Right ventricle myocardium inferior (tissue), 1 donor: ENCODE data around the gene MIOX. TPM values are rescaled to one million over a fixed set of nuclear protein-coding genes. Genes with fewer than 3 reads are reported as not detected.
"Not testable (repeated sequence)": the region's sequence is repeated elsewhere in the genome, so short reads cannot be mapped to it uniquely, and the experiment has no call there.

Experiments used
- ATAC-seq: fragments of 200-7000 bp; cut with Tn5 transposase; one replicate; pipeline ENCODE4 v1.9.1; 2020; ENCODE audit warnings: mild to moderate bottlenecking, moderate library complexity
- DNase-seq: peaks from one replicate; pipeline ENCODE4 v3.0.0; 2021; ENCODE audit errors: missing footprints
- intact Hi-C: fragments of 100-400 bp; cut with DNase I; formaldehyde crosslinking; loops from one replicate; pipeline ENCODE4 v1.11.0; 2022
- total RNA-seq: library from RNA; stranded (reverse); fragmentation: NEBNext Ultra II Directional; extraction: Animal tissue kit (Norgen Biotek cat#: 25700); gene quantifications from one replicate; pipeline ENCODE4 v1.2.1, GENCODE V29; 2021
- donor health status: DM: no; HTN: yes; CAD: no; lungs with severe emphysema.

MIOX gene
- total RNA-seq, 1 donor from 2014 or later, result not detected

DNA sequence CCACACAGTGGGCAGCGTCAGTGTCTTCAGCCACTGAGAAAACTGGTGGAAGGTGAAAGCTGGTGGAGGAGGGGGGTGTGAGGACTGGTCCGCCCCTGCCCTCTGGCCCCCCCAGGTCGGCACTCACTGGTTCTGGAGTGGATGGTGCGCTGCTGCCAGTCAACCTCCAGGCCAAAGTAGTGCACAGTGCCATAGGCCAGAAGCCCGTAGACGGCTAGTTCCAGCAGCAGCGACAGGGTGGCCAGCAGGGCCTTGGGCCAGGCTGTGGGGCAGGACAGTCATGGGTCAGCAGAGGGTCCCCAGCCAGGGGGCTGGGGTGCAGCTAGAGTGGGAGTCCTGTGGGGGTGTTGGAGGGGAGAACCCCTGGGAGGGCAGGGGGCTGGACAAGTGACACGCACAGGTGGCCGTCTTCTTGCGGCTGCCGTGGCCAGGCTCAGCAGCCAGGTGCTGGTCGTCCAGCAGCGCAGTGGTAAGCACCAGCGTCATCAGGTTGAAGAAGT lies 18.7 kb downstream of the MIOX start:
- intact Hi-C loops, result loop anchor here (5.0 kb wide), 2 partner anchors 77 to 253 kb away; partner anchors contain the start of genes CHKB and HDAC10
- peak; percentile 64 for DNase-seq
- ATAC-seq, result no peak

- peak; percentile 60 for DNase-seq
- intact Hi-C loops, result loop anchor here (5.0 kb wide), 2 partner anchors 76 to 254 kb away; partner anchors contain the start of genes CHKB and HDAC10
- ATAC-seq, result no peak
Measured at GRCh38 chr22:50505776-50506610, 19.3 kb downstream of the MIOX start.

- ATAC-seq (peak; percentile 8), DNase-seq (peak; percentile 77)
- intact Hi-C loops, result loop anchor here (5.0 kb wide), 2 partner anchors 75 to 255 kb away; partner anchors contain the start of genes CHKB and HDAC10
Measured at GRCh38 chr22:50506611-50507420, 20.2 kb downstream of the MIOX start.

DNA sequence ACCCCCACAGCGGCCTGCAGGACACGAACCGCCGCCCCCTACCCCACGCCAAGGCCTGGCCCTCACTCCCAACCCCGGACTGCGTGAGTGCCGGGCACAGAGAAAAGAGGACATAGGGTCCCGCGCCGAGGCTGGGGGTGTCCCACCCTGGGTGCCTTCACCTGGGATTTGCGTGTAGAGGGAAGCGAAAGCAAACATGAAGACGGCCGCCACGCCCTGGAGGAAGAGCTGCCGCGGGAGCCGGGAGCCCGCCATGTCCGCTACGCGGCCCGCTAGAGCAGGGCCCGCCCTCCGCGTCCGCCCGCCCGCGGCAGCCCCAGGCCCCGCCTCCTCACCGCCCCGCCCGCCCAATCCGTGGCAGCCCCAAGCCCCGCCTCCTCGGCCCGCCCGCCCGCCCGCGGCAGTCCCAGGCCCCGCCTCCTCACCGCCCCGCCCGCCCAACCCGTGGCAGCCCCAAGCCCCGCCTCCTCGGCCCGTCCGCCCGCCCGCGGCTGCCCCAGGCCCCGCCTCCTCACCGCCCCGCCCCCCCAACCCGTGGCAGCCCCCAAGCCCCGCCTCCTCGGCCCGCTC lies 20.8 kb downstream of the MIOX start, which contains the start of gene LMF2:
LMF2 (minus strand) TSS at position 282 of the 570 bp plus-strand sequence; CDS start at position 255, 27 bp downstream.
- DNase-seq, result peak; percentile 95
- ATAC-seq, result peak; percentile 87
- intact Hi-C loops, result loop anchor here (5.0 kb wide), 2 partner anchors 75 to 255 kb away; partner anchors contain the start of genes CHKB and HDAC10

DNA sequence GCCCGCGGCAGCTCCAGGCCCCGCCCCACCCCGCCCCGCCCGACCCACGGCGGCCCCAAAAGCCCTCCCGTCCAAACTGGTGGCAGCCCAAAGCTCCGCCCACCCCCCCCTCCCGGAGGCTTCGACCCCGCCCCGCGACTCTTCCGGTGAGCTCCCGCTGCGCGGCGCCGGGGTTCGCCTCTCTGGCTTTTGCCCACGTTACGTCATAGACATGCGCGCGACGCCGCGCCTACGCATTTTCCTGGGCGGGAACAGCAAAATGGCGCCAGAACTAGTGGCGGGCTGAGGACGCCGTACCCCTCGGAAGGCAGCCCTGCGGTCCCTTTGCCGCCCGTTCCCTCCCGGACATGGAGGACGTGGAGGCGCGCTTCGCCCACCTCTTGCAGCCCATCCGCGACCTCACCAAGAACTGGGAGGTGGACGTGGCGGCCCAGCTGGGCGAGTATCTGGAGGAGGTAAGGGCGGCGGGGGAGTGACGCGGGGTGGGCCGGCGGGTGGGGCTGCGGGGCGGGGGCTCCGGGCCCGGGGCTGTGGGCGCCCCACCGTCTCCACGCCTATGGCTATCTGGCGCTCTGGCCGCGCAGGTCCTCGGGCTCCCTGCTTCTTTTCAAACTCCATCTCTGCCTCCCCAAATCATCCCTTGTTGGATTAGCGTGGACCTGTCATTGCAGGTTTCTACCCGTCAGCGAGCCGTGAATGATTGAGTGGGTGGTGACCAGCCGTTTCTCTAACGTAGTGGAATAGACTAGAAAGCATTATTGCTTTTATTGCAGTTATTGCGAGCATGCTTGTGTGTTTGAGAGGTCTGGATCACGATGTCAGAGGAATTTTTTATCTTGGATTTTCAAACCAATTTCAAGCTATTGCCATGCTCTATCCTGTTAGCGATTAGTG lies 21.6 kb downstream of the MIOX start, which contains the start of gene NCAPH2:
NCAPH2 (plus strand) TSS at position 234 of the 894 bp plus-strand sequence; CDS start at position 348, 114 bp downstream.
- intact Hi-C loops, result loop anchor here (5.0 kb wide), 2 partner anchors 74 to 256 kb away; partner anchors contain the start of genes CHKB and HDAC10
- DNase-seq (peak; percentile 99), ATAC-seq (peak; percentile 79)

DNA sequence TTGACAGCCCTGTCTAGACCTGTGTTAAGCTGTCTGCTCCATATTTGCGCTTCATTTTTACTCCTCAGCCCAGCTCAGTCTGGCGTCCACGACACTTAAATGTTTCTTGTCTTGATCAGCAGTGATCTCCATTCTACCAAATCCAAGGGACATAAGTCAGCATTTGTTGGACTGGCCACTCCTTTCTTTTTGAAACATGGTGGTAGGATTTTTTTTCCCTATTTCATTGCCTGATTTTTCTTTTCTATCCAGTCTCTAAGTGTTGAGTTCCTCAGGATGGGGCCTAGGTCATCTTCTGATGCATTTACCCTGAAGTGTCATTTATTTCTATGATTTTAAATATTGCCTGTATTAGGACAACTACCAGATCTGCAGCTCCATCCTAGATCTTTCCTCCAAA lies 22.2 kb downstream of the MIOX start:
- ATAC-seq (no peak), DNase-seq (no peak)
- intact Hi-C loops, result loop anchor here (5.0 kb wide), 2 partner anchors 73 to 257 kb away; partner anchors contain the start of genes CHKB and HDAC10

GRCh38 chr22:50513175-50513574 lies 26.5 kb downstream of the MIOX start:
- intact Hi-C loops, result no loop called here
- ATAC-seq (no peak), DNase-seq (peak; percentile 33)

DNA sequence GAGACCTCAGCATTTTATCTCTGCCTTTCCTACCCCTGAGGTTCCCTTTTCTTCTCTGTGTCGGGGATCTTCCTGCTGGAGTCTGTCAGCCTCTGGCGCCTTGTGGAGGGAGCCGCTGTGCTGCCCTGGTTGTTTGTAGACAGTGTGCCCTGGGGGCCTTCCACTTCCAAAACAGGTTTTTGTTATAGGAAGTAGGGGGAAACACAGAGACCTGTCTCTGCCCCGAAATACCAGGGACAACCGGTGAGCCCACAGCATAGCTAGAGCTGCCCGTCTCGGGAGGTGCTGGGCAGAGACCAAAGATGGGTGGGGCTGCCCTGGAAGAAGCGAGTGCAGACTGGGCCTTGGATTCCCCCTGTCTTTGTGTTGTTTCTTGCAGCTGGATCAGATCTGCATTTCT lies 29.4 kb downstream of the MIOX start:
- DNase-seq (no peak), ATAC-seq (no peak)
- intact Hi-C loops, result no loop called here

DNA sequence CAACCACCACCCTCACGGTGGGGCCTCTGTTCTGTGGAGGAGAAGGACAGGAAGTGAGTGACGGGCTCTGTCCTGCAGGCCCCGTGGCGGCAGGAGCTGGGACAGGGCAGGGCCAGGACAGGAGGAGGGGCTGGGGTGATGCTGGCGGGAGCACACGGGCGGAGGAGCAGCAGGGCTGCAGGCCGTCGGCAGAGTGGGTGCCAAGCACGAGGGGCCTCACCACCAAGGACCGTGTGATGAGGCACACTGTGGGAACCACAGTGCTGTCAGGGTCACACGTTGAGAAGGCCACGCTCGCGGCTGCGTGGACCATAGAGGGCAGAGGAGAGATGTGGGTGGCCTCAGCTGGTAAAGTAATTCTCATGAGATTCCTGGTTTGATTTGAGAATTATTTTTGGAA lies 30.2 kb downstream of the MIOX start:
- intact Hi-C loops, result no loop called here
- peak; percentile 22 for DNase-seq
- ATAC-seq, result no peak

GRCh38 chr22:50517495-50518260 lies 31.0 kb downstream of the MIOX start:
- ATAC-seq (no peak), DNase-seq (peak; percentile 64)
- intact Hi-C loops, result no loop called here

DNA sequence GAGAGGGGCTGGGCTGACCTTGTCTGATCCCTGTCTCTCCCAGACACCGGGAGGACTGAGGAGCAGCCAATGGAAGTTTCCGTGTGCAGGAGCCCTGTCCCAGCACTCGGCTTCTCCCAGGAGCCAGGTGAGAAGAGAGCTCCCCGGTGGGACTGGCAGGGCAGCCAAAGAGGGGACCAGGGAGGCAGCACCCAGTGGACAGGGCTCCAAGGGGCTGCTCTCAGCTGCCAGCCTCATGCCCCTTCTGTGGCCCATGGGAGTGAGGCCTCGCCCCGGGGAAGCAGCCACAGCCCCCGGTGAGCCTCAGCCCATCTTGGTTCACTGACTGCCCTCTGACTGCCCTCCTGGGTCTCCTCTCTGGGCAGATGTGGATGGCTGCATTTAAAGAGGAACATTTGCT lies 31.9 kb downstream of the MIOX start:
- DNase-seq (peak; percentile 28), ATAC-seq (no peak)
- intact Hi-C loops, result no loop called here

GRCh38 chr22:50519151-50519550 lies 32.5 kb downstream of the MIOX start:
- intact Hi-C loops, result no loop called here
- peak; percentile 44 for DNase-seq
- ATAC-seq, result no peak

DNA sequence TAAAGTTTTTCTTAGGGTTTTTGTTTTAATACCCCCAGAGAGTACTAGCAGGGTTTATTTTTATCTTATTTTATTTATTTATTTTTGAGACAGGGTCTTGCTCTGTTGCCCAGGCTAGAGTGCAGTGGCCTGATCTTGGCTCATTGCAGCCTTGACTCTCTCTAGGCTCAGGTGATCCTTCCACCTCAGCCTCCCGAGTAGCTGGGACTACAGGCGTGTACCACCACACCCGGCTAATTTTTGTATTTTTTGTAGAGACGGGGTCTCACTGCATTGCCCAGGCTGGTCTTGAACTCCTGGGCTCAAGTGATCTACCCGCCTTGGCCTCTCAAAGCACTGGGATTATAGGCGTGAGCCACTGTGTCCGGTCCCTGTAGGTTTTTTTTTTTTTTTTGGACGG lies 33.5 kb downstream of the MIOX start:
- DNase-seq, intact Hi-C loops: not testable (repeated sequence)

DNA sequence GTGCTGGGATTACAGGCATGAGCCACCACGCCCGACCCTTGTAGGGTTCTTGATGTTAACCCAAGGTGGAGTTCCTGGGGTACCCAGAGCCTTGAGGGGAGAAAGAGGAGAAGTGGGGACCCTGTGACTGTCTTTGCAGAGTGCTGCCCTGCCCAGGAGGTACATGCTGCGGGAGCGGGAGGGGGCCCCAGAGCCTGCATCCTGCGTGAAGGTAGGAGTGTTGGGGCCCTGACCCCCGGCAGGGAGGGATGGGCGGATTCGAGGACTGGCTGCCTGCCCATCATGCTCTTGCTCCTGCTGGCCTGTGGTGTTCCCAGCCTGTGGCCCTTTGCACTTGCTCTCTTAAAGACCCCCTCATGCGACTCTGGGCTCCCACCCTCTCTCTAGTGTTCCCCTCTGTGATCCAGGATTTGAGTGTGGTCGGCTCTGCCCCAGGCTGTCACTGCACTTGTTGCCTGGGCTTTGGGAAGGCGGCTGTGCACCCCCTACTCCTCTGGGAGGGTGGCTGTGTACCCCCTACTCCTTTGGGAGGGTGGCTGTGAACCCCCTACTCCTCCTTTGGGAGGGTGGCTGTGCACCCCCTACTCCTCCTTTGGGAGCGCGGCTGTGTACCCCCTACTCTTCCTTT lies 34.3 kb downstream of the MIOX start:
- intact Hi-C loops, result no loop called here
- ATAC-seq (no peak), DNase-seq (peak; percentile 46)

More for the DNA sequence above, 33.5 kb downstream of the MIOX start:
- not testable (repeated sequence) for ATAC-seq

DNA sequence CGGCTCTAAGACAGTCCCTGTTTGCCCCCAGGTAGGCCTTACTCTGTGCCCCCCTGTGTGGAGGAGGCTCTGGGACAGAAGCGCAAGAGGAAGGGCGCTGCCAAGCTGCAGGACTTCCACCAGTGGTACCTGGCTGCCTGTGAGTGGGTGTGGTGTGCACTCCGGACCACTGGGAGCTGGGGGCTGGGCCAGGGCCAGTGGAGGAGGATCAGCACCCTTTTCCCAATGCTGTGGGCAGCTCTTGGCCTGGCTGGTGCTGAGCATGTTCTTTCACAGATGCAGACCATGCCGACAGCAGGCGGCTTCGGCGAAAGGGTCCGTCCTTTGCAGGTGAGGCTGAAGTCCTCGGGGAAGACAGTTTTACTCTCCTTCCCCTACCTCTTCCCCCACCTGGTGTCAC lies 35.1 kb downstream of the MIOX start:
- peak; percentile 7 for DNase-seq
- intact Hi-C loops, result no loop called here

DNA sequence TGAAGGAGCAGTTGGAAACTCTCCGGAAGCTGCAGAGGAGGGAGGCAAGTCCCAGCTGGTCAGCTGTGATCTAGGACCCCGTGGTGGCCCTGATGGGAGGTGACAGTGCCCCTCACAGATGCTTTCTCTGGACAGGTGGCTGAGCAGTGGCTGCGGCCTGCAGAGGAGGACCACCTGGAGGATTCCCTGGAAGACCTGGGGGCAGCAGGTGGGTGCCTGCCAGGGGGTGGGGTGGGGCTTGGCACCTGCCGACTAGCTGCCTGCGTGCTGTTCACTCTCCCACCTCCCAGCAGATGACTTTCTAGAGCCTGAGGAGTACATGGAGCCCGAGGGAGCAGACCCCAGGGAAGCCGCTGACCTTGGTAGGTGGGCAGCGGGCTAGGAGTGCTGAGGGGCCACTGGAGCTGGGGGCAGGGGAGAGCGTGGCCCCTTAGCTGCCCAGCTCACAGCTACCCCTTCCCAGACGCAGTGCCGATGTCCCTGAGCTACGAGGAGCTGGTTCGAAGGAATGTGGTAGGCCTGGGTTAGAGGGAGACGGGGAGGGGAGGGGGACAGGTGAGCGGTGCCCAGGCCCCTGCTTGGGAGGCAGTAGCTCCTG lies 35.6 kb downstream of the MIOX start:
- ATAC-seq, result no peak
- intact Hi-C loops, result no loop called here

More for the DNA sequence above, 35.1 kb downstream of the MIOX start:
- ATAC-seq, result no peak

More for the DNA sequence above, 35.6 kb downstream of the MIOX start:
- DNase-seq, result peak; percentile 15
